Activated CD8-positive, alpha-beta T cell treated with anti-CD3 and anti-CD28 coated beads for 36 hours (primary cell): ENCODE data around the gene C22orf42. TPM values are rescaled to one million over a fixed set of nuclear protein-coding genes. Genes with fewer than 3 reads are reported as not detected.
A peak's percentile ranks its signal among the peaks of the same experiment; 100 is the strongest.
"Not testable (repeated sequence)": the region's sequence is repeated elsewhere in the genome, so short reads cannot be mapped to it uniquely, and the experiment has no call there.

Source experiments
- ATAC-seq: fragments of 200-7000 bp; cut with Tn5 transposase; one replicate; pipeline ENCODE4 v1.10.0; 2021; ENCODE audit warnings: mild to moderate bottlenecking, moderate library complexity
- CTCF ChIA-PET: fragments of 350-600 bp; sonication (Branson Sonifier 250); formaldehyde crosslinking; loops from one replicate; lab custom pipeline; 2021; ENCODE audit warnings: antibody characterized with exemption; lab: Charles Lee
- POLR2A ChIA-PET: fragments of 350-600 bp; sonication (Branson Sonifier 250); formaldehyde crosslinking; loops from one replicate; lab custom pipeline; 2021; ENCODE audit warnings: antibody characterized with exemption; lab: Charles Lee
- DNase-seq: peaks from one replicate; pipeline ENCODE4 v3.0.0-alpha.2; 2020
- H3K27ac Mint-ChIP-seq: one replicate; pipeline ENCODE4 v1.8.0; 2021; ENCODE audit warnings: mild to moderate bottlenecking, mixed read lengths
- H3K27me3 Mint-ChIP-seq: one replicate; pipeline ENCODE4 v1.8.0; 2021; ENCODE audit warnings: mixed read lengths
- H3K36me3 Mint-ChIP-seq: one replicate; pipeline ENCODE4 v1.8.0; 2021; ENCODE audit warnings: low read depth, mixed read lengths
- H3K4me1 Mint-ChIP-seq: one replicate; pipeline ENCODE4 v1.8.0; 2021; ENCODE audit warnings: low read depth, mixed read lengths
- H3K4me3 Mint-ChIP-seq: one replicate; pipeline ENCODE4 v1.8.0; 2021; ENCODE audit warnings: mild to moderate bottlenecking, moderate library complexity, mixed read lengths
- H3K9me3 Mint-ChIP-seq: one replicate; pipeline ENCODE4 v1.8.0; 2021; ENCODE audit warnings: mixed read lengths
- intact Hi-C: fragments of 100-400 bp; cut with micrococcal nuclease; formaldehyde crosslinking; loops from one replicate; pipeline ENCODE4 v1.10.0; 2022
- total RNA-seq, 2 experiments: library from RNA; stranded (reverse); gene quantifications; one replicate each; pipeline ENCODE4 v1.2.3, GENCODE V29; 2021
- TF ChIP-seq, protein P1 (sequence below): fragments of 200-600 bp; IDR thresholded peaks from one replicate; pipeline ENCODE4 v1.8.0; 2022; ENCODE audit warnings: antibody characterized with exemption, mild to moderate bottlenecking

Gene C22orf42
- total RNA-seq, 2 experiments from 2014 or later, result not detected

DNA sequence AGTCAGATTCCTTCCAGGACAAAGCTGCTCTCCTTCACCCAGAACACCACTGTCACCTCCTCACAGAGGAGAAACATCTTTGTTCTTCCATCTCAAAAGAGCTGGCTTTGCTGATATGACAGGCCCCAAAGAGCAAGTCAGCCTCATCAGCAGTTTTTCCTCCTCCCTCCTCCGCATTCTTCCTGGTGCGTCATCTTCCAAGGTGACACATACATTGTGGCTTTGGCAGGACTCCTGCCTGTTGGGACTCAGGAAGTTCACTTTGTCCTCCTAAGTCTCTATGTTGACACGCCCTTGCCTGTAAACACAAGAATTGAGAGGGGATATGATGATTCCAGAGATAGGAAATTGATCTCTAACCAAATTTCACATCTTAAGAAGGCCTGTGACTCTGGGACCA is 23.1 kb downstream of the C22orf42 start:
- POLR2A ChIA-PET, H3K27me3 Mint-ChIP-seq, intact Hi-C loops, H3K36me3 Mint-ChIP-seq, H3K27ac Mint-ChIP-seq, ATAC-seq, H3K9me3 Mint-ChIP-seq, DNase-seq, H3K4me3 Mint-ChIP-seq: not testable (repeated sequence)
- CTCF ChIA-PET, result interaction anchor here (1.9 kb wide), 1 partner anchor 166 kb away, joined by 5 read pairs; no protein-coding TSS in a partner anchor
- peaks cover 19% of the 10 kb centered on the region for H3K4me1 Mint-ChIP-seq

- H3K4me3 Mint-ChIP-seq, H3K9me3 Mint-ChIP-seq, DNase-seq, H3K27me3 Mint-ChIP-seq, POLR2A ChIA-PET, H3K27ac Mint-ChIP-seq, intact Hi-C loops, H3K36me3 Mint-ChIP-seq, ATAC-seq: not testable (repeated sequence)
- CTCF ChIA-PET, result interaction anchor here (1.9 kb wide), 1 partner anchor 165 kb away, joined by 5 read pairs; no protein-coding TSS in a partner anchor
- H3K4me1 Mint-ChIP-seq, result peaks cover 19% of the 10 kb centered on the region
Measured at GRCh38 chr22:32134796-32135195, 24.3 kb downstream of the C22orf42 start.

DNA sequence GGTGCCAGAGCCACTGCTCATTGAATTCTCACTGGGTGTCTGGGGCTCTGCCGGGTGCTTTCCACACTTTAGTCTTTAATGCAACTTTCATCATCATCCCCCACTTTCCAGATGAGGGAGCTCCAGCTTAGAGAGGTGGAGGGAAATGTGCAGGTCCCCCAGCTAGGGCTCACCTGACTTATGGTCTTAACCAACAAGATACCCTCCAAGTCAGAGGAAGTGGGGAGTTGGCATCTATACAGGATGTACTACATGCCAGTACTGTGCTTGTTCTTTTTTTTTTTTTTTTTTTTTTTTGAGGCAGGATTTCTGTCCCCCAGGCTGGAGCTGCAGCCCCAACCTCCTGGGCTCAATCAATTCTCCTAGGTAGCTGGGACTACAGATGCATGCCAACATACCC is 26.3 kb downstream of the C22orf42 start:
- ATAC-seq, result peak; percentile 24
- no peaks in the 10 kb centered on the region for H3K9me3 Mint-ChIP-seq
- no peak for DNase-seq
- ChIA-PET CTCF (interaction anchor here (1.2 kb wide), 1 partner anchor 69 kb away, joined by 3 read pairs; no protein-coding TSS in a partner anchor), POLR2A (interaction anchor here (1.4 kb wide), 1 partner anchor 12 kb away, joined by 3 read pairs; no protein-coding TSS in a partner anchor)
- intact Hi-C loops, result no loop called here
- no peak overlapping the region for H3K4me3 Mint-ChIP-seq
- TF ChIP-seq, protein P1, sequence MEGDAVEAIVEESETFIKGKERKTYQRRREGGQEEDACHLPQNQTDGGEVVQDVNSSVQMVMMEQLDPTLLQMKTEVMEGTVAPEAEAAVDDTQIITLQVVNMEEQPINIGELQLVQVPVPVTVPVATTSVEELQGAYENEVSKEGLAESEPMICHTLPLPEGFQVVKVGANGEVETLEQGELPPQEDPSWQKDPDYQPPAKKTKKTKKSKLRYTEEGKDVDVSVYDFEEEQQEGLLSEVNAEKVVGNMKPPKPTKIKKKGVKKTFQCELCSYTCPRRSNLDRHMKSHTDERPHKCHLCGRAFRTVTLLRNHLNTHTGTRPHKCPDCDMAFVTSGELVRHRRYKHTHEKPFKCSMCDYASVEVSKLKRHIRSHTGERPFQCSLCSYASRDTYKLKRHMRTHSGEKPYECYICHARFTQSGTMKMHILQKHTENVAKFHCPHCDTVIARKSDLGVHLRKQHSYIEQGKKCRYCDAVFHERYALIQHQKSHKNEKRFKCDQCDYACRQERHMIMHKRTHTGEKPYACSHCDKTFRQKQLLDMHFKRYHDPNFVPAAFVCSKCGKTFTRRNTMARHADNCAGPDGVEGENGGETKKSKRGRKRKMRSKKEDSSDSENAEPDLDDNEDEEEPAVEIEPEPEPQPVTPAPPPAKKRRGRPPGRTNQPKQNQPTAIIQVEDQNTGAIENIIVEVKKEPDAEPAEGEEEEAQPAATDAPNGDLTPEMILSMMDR, result no peak
- H3K27ac Mint-ChIP-seq, result no peak overlapping the region
- no peaks in the 10 kb centered on the region for H3K27me3 Mint-ChIP-seq
- H3K4me1 Mint-ChIP-seq, result peaks cover 11% of the 10 kb centered on the region
- no peaks in the 10 kb centered on the region for H3K36me3 Mint-ChIP-seq

GRCh38 chr22:32132126-32132525 is 27.0 kb downstream of the C22orf42 start:
- ChIA-PET POLR2A (interaction anchor here (1.4 kb wide), 1 partner anchor 13 kb away, joined by 3 read pairs; no protein-coding TSS in a partner anchor), CTCF (interaction anchor here (1.2 to 2.0 kb wide), 2 partner anchors 28 to 70 kb away, joined by 3 to 9 read pairs; no protein-coding TSS in a partner anchor)
- H3K4me1 Mint-ChIP-seq, result peaks cover 4% of the 10 kb centered on the region
- no peaks in the 10 kb centered on the region for H3K27me3 Mint-ChIP-seq
- H3K9me3 Mint-ChIP-seq, result no peaks in the 10 kb centered on the region
- no peak for ATAC-seq
- no peak for DNase-seq
- intact Hi-C loops, result no loop called here
- H3K36me3 Mint-ChIP-seq, result no peaks in the 10 kb centered on the region
- H3K4me3 Mint-ChIP-seq, result no peak overlapping the region
- no peak overlapping the region for H3K27ac Mint-ChIP-seq
- TF ChIP-seq, protein P1, result no peak

DNA sequence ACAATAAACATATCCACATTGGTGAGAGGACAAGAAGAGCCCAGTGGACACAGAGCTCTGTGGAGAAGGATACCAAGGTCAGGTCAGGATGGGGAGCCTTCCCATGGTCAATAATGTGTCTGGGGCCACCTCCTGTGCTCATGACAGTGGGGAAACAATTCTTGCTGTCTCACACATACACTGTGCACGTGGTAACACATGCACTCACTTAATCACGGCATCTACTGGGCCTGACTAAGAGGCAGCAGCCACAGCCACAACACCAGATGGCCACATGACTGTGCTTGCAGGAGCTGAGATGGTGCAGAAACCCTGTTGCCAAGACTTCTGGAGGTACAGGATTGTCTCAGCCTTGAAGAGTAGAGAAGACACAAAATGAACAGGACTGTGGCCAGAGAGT is 28.6 kb downstream of the C22orf42 start:
- Mint-ChIP-seq H3K4me3 (no peak overlapping the region), H3K27me3 (no peaks in the 10 kb centered on the region), H3K9me3 (no peaks in the 10 kb centered on the region), H3K27ac (no peak overlapping the region), H3K4me1 (peaks cover 2% of the 10 kb centered on the region), H3K36me3 (no peaks in the 10 kb centered on the region)
- ATAC-seq (no peak), DNase-seq (no peak)
- TF ChIP-seq, protein P1, result no peak
- intact Hi-C loops, result no loop called here
- CTCF ChIA-PET, result interaction anchor here (2.0 kb wide), 1 partner anchor 26 kb away, joined by 9 read pairs; no protein-coding TSS in a partner anchor
- POLR2A ChIA-PET, result no interaction called here

DNA sequence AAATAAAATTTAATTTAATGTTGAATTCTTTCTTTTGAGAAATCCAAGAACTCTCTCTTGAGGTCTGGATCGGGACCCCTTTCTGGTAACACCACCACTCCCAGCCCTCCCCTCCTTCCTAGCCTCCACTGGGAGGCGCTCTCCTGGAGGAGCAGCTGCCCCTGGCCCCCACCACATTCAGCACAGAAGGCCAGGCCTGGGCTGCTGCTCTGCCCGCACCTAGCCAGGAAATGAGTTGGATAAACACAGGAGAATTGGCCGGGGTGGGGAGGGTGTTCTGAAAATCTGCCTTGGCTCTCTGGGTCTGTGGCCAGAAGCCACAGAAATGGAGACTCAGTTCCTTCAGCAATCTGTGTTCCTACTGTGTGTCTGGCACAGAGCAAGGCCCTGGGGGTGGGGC is 31.2 kb downstream of the C22orf42 start:
- DNase-seq (no peak), ATAC-seq (no peak)
- Mint-ChIP-seq H3K27ac (no peak overlapping the region), H3K4me3 (no peak overlapping the region), H3K36me3 (no peaks in the 10 kb centered on the region), H3K4me1 (peaks cover 9% of the 10 kb centered on the region), H3K9me3 (no peaks in the 10 kb centered on the region), H3K27me3 (no peaks in the 10 kb centered on the region)
- intact Hi-C loops, result no loop called here
- ChIA-PET POLR2A (interaction anchor here (0.6 kb wide), 1 partner anchor 13 kb away, joined by 4 read pairs; no protein-coding TSS in a partner anchor), CTCF (no interaction called here)
- TF ChIP-seq, protein P1, result no peak
